CD14-positive monocyte (primary cell): Measurements from ENCODE around the gene GPC5. TPM values are rescaled to one million over a fixed set of nuclear protein-coding genes. Genes with fewer than 3 reads are reported as not detected.

ENCODE experiments used
- DNase-seq, 3 donors: peaks; one replicate each; pipeline ENCODE4 v3.0.0-alpha.2; 2011 to 2022
- H2AFZ ChIP-seq: 2 replicates; pipeline ENCODE4 v1.6.0; 2012; ENCODE audit warnings: mild to moderate bottlenecking, low read depth, low read length, inconsistent platforms; ENCODE audit not compliant: insufficient read depth, poor library complexity, severe bottlenecking
- H3K27ac ChIP-seq, 2 donors: 1 replicate in 1 of 2; 2 replicates in 1 of 2; pipeline ENCODE4 v1.5.1; 2012 to 2013; ENCODE audit warnings: low read length in 2 of 2, control low read depth in 1 of 2, inconsistent platforms in 1 of 2, low read depth in 1 of 2, mild to moderate bottlenecking in 1 of 2
- H3K27me3 ChIP-seq, 2 donors: one replicate each; pipeline versions ENCODE4 v1.6.0 to v1.6.1; 2011 to 2013; ENCODE audit warnings: low read length in 2 of 2; ENCODE audit not compliant: control insufficient read depth in 2 of 2, insufficient read depth in 2 of 2
- H3K36me3 ChIP-seq, 2 donors: replicated peaks in 1 of 2; 1 replicate in 1 of 2; 2 replicates in 1 of 2; pipeline versions ENCODE4 v1.5.1 to v1.6.1; 2012 to 2013; ENCODE audit warnings: low read length in 2 of 2, control low read depth in 1 of 2, inconsistent platforms in 1 of 2, mild to moderate bottlenecking in 1 of 2; ENCODE audit not compliant: insufficient read depth in 2 of 2, control insufficient read depth in 1 of 2
- H3K4me1 ChIP-seq, 2 donors: 1 replicate in 1 of 2; 2 replicates in 1 of 2; pipeline versions ENCODE4 v1.5.1 to v1.6.1; 2012 to 2013; ENCODE audit warnings: low read length in 2 of 2, control low read depth in 1 of 2, inconsistent platforms in 1 of 2, mild to moderate bottlenecking in 1 of 2, moderate library complexity in 1 of 2; ENCODE audit not compliant: insufficient read depth in 2 of 2, control insufficient read depth in 1 of 2
- H3K4me2 ChIP-seq: replicated peaks from 2 replicates; pipeline ENCODE3; 2012; ENCODE audit warnings: low read length, moderate library complexity, mild to moderate bottlenecking; ENCODE audit not compliant: poor library complexity, severe bottlenecking; ENCODE audit errors: extremely low read depth
- H3K4me3 ChIP-seq, 3 experiments: fragments of 200-600 bp in 1 of 3; sonication (generic) in 1 of 3; replicated peaks in 1 of 3; 1 replicate in 2 of 3; 2 replicates in 1 of 3; pipeline ENCODE4 v1.5.1; 2011 to 2013; ENCODE audit warnings: low read length in 3 of 3, mild to moderate bottlenecking in 3 of 3, control low read depth in 2 of 3, low read depth in 2 of 3, inconsistent platforms in 1 of 3, moderate library complexity in 1 of 3
- H3K79me2 ChIP-seq: 2 replicates; pipeline ENCODE4 v1.6.0; 2012; ENCODE audit warnings: mild to moderate bottlenecking, control low read depth, inconsistent platforms, low read length, moderate library complexity; ENCODE audit not compliant: insufficient read depth
- H3K9ac ChIP-seq: 2 replicates; pipeline ENCODE4 v1.6.0; 2017; ENCODE audit warnings: low read length, mild to moderate bottlenecking; ENCODE audit not compliant: insufficient read depth, poor library complexity, severe bottlenecking
- H3K9me3 ChIP-seq, 2 donors: replicated peaks in 1 of 2; 1 replicate in 1 of 2; 2 replicates in 1 of 2; pipeline versions ENCODE4 v1.5.1 to v1.6.1; 2012 to 2013; ENCODE audit warnings: low read length in 2 of 2, control low read depth in 1 of 2; ENCODE audit not compliant: control insufficient read depth in 1 of 2, insufficient read depth in 1 of 2
- H4K20me1 ChIP-seq: 2 replicates; pipeline ENCODE4 v1.6.0; 2012; ENCODE audit warnings: mild to moderate bottlenecking, low read length, control low read depth, moderate library complexity; ENCODE audit not compliant: insufficient read depth
- H3K27ac Mint-ChIP-seq, 7 donors: one replicate each; pipeline ENCODE4 v1.8.0; 2020; ENCODE audit warnings: mild to moderate bottlenecking in 7 of 7, mixed read lengths in 7 of 7, moderate library complexity in 6 of 7, inconsistent platforms in 2 of 7
- H3K27me3 Mint-ChIP-seq, 3 donors: one replicate each; pipeline ENCODE4 v1.8.0; 2021 to 2022; ENCODE audit warnings: low read depth in 3 of 3, mild to moderate bottlenecking in 3 of 3, mixed read lengths in 3 of 3, moderate library complexity in 3 of 3, inconsistent platforms in 1 of 3
- H3K36me3 Mint-ChIP-seq, 2 donors: one replicate each; pipeline ENCODE4 v1.8.0; 2020; ENCODE audit warnings: mixed read lengths in 2 of 2, inconsistent platforms in 1 of 2, mild to moderate bottlenecking in 1 of 2
- H3K4me1 Mint-ChIP-seq: one replicate; pipeline ENCODE4 v1.8.0; 2020; ENCODE audit warnings: mild to moderate bottlenecking, mixed read lengths
- H3K4me3 Mint-ChIP-seq, 2 donors: one replicate each; pipeline ENCODE4 v1.8.0; 2020; ENCODE audit warnings: mild to moderate bottlenecking in 2 of 2, mixed read lengths in 2 of 2, moderate library complexity in 1 of 2
- H3K9me3 Mint-ChIP-seq, 7 donors: one replicate each; pipeline ENCODE4 v1.8.0; 2020 to 2022; ENCODE audit warnings: mixed read lengths in 7 of 7, mild to moderate bottlenecking in 6 of 7, moderate library complexity in 6 of 7, inconsistent platforms in 2 of 7
- WGBS: methylation state at CpG from one replicate; pipeline ENCODE4 v1.1.5; 2013; ENCODE audit warnings: missing lambda C conversion rate; ENCODE audit not compliant: insufficient coverage; 5-methylcytosine and 5-hydroxymethylcytosine counted together
- intact Hi-C, 2 donors: fragments of 100-400 bp; cut with micrococcal nuclease; formaldehyde crosslinking; loops; one replicate each; pipeline versions ENCODE4 v1.15.0 to v1.15.1; 2023
- polyA plus RNA-seq, 3 donors: library from polyadenylated mRNA; depleted of rRNA in 1 of 3; unstranded in 2 of 3; stranded (reverse) in 1 of 3; fragments of 300-500 nt in 2 of 3; fragments of >200 nt in 1 of 3; fragmentation: Illumina TruSeq in 2 of 3; gene quantifications; 1 replicate in 2 of 3; 2 replicates in 1 of 3; pipeline ENCODE4 v1.2.3, GENCODE V29; 2012 to 2021
- TF ChIP-seq, protein P1 (sequence below): fragments of 200-600 bp; IDR thresholded peaks from one replicate; pipeline ENCODE4 v1.8.0; 2022; ENCODE audit warnings: antibody characterized with exemption, mild to moderate bottlenecking

The GPC5 gene
- polyA plus RNA-seq, 3 donors: not detected

DNA sequence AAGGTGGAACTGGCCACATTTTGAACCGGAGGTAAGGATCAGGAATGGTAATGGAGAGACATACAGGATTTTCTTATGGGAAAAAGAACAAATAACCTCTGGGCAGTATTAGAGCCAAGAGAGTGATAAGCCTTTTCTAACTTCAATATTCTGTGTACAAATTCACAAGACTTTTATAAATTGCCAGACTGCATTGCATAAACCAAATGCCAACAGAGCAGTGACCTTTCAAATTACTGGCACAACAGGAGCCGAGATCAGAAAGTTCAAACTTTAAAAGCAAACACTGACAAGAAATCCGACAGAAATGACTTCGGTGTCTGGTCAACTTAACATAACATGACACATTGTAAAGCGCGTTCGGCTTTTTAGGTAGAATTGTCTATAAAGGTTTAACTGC, 737.1 kb downstream of the GPC5 start:
- WGBS: 100% methylated on average over 2 of the region's 7 CpGs
- intact Hi-C loops: no loop called here

DNA sequence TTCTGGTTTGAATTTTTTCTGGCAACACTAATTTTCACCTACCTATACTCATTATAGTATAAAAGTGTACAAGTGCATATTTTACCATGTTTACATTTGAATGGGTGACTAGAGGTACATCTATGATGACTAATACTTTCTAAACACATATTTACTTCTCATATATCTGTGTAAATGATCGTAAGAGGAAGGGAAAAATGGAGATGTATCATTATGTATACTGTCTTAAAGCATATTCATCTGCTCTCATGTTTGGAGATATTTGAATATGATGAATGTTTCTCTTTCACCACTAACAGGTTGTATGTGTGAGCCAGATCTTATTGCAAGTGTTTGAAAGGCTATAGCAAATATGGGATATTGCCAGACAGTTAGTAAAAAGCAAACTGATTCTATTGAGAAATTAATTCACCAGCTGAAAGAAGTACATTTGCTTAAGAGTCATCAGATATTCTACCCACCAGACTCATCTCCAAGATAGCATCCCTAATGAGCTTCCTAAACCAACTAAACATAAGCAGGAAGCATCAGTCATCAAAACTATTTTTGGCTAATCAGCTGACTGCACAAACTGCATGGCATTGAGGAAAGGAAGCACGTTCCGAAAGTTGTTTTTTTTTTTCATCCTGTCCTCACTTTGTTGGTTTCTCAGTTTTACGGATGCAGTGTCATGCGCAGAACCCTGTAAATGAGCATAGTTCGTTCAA, 738.2 kb downstream of the GPC5 start:
- no peak for DNase-seq
- no peak overlapping the region for H3K4me3 ChIP-seq
- no peak overlapping the region for H3K4me3 Mint-ChIP-seq
- H3K79me2 ChIP-seq: no peaks in the 10 kb centered on the region
- no peaks in the 10 kb centered on the region for H3K36me3 ChIP-seq
- peaks cover 0 to 3% (median 0%) of the 10 kb centered on the region in 3 donors for H3K27me3 Mint-ChIP-seq
- no peak overlapping the region for H3K4me2 ChIP-seq
- H3K27ac Mint-ChIP-seq: no peak overlapping the region
- 27% methylated on average over 2 of the region's 6 CpGs for WGBS
- H3K27me3 ChIP-seq: no peaks in the 10 kb centered on the region
- H4K20me1 ChIP-seq: no peaks in the 10 kb centered on the region
- TF ChIP-seq, protein P1, sequence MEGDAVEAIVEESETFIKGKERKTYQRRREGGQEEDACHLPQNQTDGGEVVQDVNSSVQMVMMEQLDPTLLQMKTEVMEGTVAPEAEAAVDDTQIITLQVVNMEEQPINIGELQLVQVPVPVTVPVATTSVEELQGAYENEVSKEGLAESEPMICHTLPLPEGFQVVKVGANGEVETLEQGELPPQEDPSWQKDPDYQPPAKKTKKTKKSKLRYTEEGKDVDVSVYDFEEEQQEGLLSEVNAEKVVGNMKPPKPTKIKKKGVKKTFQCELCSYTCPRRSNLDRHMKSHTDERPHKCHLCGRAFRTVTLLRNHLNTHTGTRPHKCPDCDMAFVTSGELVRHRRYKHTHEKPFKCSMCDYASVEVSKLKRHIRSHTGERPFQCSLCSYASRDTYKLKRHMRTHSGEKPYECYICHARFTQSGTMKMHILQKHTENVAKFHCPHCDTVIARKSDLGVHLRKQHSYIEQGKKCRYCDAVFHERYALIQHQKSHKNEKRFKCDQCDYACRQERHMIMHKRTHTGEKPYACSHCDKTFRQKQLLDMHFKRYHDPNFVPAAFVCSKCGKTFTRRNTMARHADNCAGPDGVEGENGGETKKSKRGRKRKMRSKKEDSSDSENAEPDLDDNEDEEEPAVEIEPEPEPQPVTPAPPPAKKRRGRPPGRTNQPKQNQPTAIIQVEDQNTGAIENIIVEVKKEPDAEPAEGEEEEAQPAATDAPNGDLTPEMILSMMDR: no peak
- H2AFZ ChIP-seq: no peak overlapping the region
- peaks cover 0 to 6% (median 3%) of the 10 kb centered on the region in 7 donors for H3K9me3 Mint-ChIP-seq
- no peak overlapping the region for H3K27ac ChIP-seq
- no peak overlapping the region for H3K9ac ChIP-seq
- intact Hi-C loops: no loop called here
- H3K4me1 Mint-ChIP-seq: no peaks in the 10 kb centered on the region
- H3K9me3 ChIP-seq: peaks cover 0 to 3% of the 10 kb centered on the region in 2 donors
- no peaks in the 10 kb centered on the region for H3K36me3 Mint-ChIP-seq
- H3K4me1 ChIP-seq: no peaks in the 10 kb centered on the region

More for the DNA sequence above, 737.1 kb downstream of the GPC5 start:
- Histone ChIP-seq H3K27ac (no peak overlapping the region), H4K20me1 (no peaks in the 10 kb centered on the region), H3K4me3 (no peak overlapping the region), H3K79me2 (no peaks in the 10 kb centered on the region), H3K9ac (no peak overlapping the region), H3K4me1 (no peaks in the 10 kb centered on the region), H3K27me3 (no peaks in the 10 kb centered on the region), H3K9me3 (peaks cover 0 to 3% of the 10 kb centered on the region in 2 donors), H3K4me2 (no peak overlapping the region), H3K36me3 (no peaks in the 10 kb centered on the region), H2AFZ (no peak overlapping the region)
- DNase-seq: no peak
- no peak overlapping the region for H3K4me3 Mint-ChIP-seq
- no peaks in the 10 kb centered on the region for H3K36me3 Mint-ChIP-seq
- H3K9me3 Mint-ChIP-seq: peaks cover 0 to 6% (median 3%) of the 10 kb centered on the region in 7 donors
- H3K27ac Mint-ChIP-seq: no peak overlapping the region
- TF ChIP-seq, protein P1: no peak
- no peaks in the 10 kb centered on the region for H3K4me1 Mint-ChIP-seq
- H3K27me3 Mint-ChIP-seq: peaks cover 0 to 3% (median 0%) of the 10 kb centered on the region in 3 donors
